Measurements from ENCODE around the gene PRCD.
"Not testable (repeated sequence)": the region's sequence is repeated elsewhere in the genome, so short reads cannot be mapped to it uniquely, and the experiment has no call there.

PRCD gene

DNA sequence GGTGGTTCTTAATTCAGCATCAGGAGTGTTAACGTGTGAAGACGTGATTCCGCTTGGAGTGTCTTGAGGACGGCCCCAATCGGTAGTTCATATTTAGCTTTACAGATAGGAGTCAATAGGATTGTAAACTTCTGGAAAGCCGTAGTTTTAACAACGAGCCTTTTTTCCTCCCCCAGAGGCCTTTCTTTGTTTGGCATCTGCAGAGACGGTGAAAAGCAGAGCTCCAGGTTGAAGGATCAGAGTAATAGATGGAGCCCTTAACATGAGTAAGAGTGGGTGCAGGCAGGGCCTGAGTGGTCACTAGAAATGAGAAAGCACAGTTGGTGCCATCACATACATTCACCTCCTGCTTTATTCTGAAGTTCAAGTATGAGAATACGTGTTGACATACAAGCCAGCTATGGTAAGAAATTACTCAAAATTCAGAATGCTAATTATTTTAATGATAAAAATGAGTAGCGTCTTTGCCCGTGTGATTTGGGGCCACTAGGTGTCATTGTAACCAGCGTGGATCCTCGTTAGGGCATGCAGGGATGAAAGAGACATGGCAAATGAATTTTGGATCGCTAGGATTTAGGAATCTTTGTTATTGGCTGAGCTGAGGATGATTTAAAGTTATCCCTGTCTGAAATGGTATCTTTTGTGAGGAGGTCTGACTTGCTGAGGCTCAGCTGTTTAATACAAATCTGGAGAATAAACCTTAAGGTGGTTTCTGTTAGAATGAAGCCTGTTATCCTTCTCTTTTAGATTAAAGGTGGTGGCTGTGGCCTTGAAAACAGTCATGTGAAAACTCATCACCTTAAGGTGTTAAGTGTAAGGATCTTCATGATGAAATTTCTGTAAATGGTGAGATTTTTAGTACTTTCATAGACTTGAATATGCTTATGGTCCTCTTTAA lies 18.6 kb downstream of the PRCD start:
- DNase-seq = peak; percentile 23

GRCh38 chr17:76559460-76559859 lies 19.6 kb downstream of the PRCD start:
- not testable (repeated sequence) for DNase-seq

DNA sequence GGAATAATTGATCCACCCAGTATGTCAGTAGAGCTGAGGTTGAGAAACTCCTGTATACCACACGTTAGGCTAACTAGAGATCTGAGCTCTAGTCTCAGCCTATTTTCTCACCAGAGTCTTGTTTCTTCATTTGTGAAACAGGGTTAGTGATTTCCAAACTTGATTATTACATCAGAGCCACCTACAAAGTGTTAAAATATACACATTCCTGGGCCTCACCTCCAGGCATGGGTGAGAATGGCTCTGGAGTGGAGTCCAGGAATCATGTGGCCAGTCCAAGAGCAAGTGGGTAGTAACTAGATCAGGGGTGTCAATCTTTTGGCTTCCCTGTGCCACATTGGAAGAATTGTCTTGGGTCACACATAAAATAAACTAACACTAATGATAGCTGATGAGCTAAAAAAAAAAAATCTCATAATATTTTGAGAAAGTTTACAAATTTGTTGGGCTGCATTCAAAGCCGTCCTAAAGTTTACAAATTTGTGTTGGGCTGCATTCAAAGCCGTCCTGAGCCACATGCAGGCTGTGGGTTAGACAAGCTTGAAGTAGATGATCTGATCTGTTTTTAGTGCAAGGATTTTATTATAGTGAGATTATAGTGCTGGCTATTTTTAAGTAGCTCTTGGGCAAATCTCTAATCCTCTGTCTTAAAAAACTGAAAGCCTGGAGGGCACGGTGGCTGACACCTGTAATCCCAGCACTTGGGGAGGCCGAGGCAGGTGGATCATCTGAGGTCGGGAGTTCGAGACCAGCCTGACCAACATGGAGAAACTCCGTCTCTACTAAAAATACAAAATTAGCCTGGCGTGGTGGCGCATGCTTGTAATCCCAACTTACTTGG lies 20.4 kb downstream of the PRCD start:
- DNase-seq = no peak

GRCh38 chr17:76560877-76561221 lies 21.0 kb downstream of the PRCD start:
- no peak for DNase-seq

GRCh38 chr17:76561332-76561731 lies 21.5 kb downstream of the PRCD start:
- DNase-seq = no peak

GRCh38 chr17:76561799-76562268 lies 22.0 kb downstream of the PRCD start:
- peak; percentile 74 for DNase-seq

GRCh38 chr17:76562734-76563148 lies 22.9 kb downstream of the PRCD start:
- peak; percentile 67 for DNase-seq

DNA sequence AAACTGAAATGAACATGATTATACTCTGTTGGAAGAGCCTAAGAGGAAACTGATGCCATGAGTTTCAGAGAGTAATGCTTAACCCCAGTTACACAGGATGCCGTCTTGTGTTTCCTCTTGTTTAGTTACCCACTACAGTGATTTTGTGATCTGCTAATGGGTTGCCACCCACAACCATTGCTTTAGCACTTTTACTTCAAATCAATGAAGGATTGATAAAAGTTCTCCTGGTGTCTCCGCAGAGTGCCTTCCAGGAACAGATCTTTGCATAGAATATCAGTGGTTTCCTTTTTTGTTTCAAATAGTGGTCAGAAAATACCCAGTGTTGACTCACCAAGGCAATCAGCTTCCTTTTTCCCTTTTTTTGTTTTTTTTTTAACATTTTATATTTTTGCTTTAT lies 23.5 kb downstream of the PRCD start:
- DNase-seq = not testable (repeated sequence)

DNA sequence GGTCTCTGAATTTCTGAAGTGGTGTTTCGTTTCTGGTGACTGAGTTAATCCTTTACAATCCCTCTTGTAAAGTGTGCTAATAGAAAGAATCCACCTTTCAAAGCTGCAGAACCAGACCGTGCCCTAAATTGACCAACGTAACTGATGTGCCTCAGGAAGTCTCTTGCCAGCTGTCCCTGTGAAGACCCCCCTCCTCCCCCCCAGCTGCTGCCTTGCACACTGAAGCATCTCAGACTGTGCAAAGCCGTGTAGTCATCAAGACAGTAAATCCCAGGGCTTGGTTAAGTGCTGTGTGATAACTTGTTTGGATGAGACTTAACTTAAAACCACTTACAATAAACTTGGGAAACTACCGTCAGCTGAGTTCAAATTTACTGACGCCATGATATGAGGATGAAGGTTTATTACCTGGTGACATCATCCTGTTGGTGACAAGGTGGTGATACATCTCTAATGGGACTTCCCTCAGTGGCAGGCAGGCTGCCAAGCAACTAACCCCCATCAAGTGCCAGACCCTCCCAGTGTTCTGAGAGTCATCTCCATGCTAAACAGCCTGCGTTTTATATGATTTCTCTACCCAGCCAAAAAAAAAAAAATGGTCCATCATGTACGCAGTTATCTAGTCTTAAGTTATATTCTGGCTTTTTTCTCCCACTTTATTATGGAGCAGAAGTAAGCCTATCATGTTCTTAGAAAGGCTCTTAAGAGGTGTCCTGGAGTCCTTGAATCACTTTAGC lies 25.3 kb downstream of the PRCD start:
- not testable (repeated sequence) for DNase-seq

DNA sequence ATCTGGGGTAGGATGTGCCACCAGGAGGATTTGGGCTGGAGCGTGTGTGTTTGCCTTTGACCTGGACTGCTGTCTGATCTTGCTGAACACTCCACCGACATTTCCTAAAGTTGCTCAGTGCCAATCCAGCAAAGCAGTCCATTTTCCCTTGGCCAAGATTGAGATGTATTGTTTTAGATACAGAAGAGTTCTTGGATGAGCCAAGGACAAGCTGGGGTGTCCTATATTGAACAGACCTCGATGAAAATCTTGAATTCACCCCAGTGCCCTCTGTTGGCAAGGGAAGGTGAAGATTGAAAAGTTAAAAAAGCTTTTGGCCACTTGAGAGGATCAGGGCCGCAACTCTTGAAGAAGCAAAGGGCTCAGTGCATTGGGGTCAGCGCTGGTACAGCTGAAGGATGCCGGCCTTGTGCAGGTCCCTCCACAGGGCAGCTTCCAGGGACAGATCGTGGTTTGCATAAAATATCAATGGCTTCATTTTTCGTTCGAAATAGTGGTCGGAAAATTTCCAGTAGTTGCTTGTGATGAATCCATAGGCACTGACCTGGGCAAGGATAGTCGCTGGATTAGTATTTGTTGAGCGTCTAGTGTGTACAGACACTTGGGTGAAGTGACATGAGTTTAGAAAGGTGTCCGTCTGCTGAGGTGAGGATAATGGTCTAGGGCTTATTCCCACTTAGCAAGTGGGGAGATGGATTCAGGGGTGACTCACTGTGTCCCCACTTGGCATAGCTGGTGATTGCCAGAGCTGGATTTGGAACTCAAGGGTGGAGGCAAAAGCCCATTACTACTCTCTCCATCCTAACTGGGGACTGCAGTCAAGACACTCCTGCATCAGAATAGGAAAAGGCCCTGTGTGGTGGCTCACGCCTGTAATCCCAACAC lies 26.1 kb downstream of the PRCD start:
- no peak for DNase-seq

- DNase-seq = no peak
Observed at GRCh38 chr17:76566613-76566943, 26.7 kb downstream of the PRCD start.

GRCh38 chr17:76566988-76567431 lies 27.2 kb downstream of the PRCD start:
- DNase-seq = no peak

DNA sequence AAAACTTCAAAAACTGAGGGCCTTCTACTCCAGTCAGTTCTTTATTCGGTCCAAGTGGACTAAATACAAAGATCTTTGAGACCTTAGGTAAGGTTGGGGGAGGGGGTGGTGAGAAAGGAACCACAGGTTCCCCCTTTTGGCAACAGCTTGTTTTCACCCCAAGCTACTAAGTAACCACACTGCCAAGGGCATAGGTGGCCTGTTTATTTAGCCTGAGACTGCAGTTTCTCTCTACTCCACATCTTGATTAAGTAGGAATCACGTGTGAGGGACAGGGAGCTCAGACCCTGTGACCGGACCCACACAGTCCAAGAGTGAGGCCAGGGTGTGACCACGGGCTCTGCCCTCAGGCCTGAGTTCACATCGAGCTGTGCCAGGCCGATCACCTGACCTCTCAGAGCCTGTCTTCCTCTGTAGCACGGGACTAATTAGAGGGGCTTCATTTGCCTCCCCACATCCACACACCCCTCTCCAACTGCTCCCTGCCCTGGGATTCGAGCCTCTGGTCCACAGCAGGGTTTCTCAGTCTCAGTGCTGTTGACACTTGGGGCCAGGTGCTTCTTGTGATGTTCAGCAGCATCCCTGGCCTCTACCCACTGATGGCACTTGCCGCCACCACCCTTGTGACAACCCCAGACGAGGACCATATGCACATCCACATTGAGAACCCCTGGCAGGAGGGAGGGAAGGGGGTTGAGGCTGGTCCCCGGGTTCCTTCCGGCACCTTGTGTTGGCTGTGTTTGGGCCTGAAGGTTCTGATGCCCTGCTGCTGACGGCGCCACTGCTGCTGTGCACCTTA lies 28.0 kb downstream of the PRCD start:
- no peak for DNase-seq

GRCh38 chr17:76568811-76569221 lies 29.0 kb downstream of the PRCD start:
- DNase-seq = no peak

- no peak for DNase-seq
Observed at GRCh38 chr17:76569607-76570279, 29.9 kb downstream of the PRCD start.

GRCh38 chr17:76570457-76570856 lies 30.6 kb downstream of the PRCD start:
- no peak for DNase-seq

- DNase-seq = no peak
Observed at GRCh38 chr17:76570877-76571471, 31.1 kb downstream of the PRCD start.

DNA sequence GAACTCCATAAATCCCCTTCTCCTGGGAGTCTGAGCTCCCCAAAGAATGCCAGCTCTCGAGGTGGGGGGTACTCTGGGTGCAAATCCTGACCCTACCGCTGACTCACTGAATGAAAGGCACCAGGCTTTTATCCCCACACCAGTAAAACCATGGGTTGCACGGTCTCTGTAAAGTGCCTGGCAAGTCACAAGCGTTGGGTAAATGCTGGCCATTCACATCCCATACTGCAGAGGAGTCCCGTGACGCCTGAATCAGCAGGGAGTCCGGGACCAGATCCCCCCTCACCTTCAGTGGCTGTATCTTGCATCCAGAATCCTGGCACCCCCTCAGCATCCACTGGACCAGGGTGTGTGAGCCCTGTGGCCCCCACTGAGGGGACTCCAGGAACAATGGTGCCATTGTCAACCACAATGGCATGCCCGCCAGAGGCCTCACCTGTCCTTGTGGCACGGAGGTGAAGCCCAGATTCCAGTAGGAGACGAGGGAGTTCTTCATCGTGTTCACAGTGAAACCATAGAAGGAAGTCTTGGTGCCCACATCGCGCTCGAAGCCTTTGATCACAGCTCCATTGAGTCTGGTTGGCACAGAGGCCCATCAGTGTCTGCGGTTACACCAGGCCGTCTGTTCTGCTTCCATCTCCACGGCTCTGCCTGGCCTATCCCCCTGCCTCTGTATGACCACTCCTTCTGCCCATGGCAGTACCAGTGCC lies 32.5 kb downstream of the PRCD start:
- no peak for DNase-seq

GRCh38 chr17:76573096-76573495 lies 33.3 kb downstream of the PRCD start:
- no peak for DNase-seq

GRCh38 chr17:76574166-76574565 lies 34.3 kb downstream of the PRCD start:
- no peak for DNase-seq
